CD4-positive, alpha-beta T cell treated with Interleukin-4 for 4 hours (primary cell): ENCODE measurements around the gene TMPRSS6.

ENCODE experiments used
- DNase-seq: peaks from one replicate; pipeline ENCODE4 v3.0.0-alpha.2; 2020

Gene TMPRSS6

DNA sequence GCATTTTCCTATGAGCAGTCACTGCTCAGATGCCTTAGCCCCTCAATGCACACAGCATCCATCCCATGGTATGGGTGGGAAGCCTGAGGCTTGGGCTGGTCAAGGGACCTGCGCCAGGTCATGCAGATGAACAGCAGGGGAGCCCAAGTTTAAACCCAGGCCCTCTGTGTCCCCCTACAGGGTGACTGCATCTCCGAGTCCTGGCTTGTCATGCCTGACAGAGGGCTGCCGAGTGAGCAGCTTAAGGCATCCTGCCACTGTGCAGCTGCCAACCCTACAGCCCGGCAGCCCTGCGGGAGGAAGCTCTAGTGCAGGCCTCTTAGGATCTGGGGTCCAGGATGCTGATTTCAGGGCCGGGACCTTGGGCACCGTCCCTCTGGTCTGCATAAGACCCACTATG lies 30.2 kb upstream of the TMPRSS6 start:
- no peak for DNase-seq

DNA sequence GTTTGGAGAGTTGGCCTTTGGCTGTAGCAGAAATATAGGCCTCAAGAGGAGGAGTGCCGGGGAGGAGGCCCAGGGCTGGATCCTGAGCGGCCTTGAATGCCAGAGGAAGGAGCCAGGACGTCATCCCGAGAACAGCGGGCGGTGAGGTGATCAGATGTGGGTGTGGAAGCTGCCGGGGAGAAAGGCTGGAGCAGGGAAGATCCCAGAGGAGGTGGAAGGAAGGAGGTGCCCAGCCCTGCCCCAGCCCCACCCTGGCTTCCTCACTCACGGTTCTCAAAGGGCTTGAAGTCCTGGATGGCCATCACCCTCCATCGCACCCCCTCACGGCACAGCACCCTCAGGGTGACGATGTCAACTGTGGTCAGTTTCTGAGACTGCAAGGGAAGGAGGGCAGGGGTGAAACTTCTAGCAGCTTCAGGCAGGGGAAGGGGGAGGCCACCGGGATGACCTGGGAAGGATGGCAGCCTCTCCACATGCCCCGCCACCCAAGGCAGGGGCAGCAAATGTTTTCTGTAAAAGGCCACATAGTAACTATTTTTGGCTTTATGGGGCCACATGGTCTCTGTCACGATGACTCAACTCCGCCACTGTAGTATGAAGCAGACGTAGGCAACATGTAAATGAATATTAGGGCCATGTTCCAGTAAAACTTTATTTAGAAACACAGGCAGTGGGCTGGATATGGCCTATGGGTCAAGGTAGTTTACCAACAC lies 29.5 kb upstream of the TMPRSS6 start:
- DNase-seq = no peak

DNA sequence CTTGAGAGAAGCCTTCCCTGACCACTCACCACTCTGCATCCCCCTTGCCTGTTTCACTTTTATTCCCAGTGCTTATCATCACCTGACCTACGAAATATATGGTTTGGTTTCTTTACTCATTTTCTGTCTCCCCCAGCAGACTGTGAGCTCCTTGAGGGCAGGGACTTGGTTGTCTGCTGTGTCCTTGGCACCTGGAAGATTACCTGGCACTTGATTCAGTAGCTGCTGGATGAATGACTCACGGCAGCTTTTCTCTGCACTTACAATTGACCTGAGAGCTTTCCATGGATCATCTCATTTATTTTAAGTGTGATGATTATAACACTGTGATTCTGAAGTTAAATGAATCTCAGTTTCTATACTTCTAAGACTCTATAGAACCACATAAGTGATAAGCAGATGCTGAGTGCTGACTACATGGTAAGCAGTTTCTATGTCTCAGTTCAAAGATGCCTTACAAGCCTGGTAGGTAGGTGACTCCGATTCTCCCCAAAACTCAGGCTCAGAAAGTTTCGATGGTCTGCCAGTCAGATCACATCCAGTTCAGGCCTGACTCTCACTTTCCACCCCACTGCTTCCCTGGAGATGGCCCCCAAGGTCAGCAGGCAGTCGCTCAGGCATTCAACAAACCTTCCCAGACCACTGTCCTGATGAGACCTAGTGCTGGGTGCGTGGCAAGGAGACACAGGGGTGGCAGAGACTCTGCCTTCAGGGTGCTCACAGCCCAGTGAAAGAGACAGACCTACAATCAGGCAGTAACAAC lies 28.6 kb upstream of the TMPRSS6 start:
- no peak for DNase-seq

DNA sequence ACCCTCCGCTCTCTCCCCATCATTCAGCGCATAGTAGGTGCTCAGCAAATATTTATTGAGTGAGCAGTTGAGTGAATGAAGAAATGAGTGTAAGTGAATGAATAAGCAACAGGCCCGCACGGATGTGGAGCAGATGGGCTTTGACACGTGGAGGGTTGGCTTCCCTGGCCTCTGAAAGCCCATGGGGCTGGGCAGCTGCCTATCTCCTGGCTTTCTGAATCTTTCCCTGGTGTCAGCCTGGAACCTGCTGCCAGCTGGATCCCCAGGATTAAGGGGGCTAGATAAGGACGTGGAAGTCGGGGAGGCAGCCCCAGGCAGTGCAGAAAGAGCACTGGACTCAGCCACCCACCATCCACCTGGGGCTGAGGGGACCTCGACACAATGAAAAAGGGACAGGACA lies 27.6 kb upstream of the TMPRSS6 start:
- no peak for DNase-seq

DNA sequence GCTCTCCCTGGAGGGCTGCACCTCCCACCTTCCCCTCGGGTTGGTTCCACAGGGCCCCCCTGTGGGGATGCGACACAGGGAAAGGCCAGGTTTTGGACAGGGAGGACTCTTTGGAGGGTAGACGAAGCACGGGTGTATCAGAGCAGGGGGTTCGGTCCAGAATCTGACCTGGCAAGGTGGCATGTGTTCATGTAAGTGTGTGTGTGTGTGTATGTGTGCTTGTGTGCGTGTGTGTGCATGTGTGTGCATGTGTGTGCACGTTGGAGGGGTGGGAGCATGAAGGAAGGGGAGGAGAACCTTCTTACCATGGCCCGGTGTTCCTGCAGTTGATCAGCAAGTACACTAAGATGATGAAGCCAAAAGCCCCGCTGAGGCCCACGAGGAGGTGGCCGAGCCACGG lies 25.5 kb upstream of the TMPRSS6 start:
- no peak for DNase-seq

DNA sequence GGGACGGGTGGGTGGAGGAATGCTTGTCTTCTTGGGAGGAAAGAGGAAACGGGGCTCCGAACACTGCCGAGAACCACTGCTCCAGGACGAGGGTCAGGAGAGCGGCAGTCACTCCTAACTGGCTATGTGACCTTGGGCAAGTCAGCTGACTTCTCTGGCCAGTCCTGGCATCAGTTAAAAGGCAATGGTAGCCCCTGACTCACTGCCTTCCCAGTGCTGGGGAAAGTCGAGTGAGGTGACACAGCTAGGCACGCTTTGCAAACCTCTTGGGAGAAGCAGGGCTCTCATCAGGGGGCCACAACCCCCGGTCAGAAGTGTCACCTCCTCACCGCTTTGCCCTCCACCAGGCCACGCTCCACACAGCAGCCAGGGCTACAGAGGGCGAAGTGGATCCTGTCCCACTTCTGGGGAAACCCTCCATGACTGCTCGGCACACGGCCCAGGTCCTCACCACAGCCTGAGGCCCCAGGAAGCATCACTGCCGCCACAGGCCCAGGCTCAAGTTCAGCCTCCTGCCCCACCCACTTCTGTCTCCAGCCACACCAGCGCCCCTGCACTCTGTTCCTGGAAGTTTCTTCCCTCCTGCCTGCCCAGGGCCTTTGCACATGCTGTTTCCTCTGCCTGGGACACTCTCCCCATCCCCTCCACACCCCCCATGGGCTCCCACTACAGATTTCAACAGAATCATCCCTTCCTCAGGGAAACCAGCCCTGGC lies 23.9 kb upstream of the TMPRSS6 start:
- no peak for DNase-seq

DNA sequence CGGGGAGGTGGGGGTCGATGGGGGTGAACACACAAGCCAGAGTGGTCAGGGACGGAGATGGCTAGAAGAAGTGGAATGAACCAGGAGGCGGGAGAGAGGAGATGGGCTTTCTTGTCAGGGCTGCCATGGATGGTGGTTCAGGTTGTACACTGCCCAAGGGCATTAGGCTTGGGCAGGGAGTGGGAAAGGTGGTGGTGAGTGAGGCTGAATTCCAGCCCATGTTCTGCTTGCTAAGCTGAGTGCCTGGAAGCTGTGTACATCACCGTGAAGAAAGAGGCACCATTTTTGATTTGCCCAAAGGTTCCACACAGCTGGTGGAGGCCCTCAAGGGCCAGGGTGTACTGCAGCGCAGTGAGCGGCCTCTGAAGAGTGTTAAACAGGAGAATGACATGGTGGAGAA lies 23.3 kb upstream of the TMPRSS6 start:
- DNase-seq = no peak

DNA sequence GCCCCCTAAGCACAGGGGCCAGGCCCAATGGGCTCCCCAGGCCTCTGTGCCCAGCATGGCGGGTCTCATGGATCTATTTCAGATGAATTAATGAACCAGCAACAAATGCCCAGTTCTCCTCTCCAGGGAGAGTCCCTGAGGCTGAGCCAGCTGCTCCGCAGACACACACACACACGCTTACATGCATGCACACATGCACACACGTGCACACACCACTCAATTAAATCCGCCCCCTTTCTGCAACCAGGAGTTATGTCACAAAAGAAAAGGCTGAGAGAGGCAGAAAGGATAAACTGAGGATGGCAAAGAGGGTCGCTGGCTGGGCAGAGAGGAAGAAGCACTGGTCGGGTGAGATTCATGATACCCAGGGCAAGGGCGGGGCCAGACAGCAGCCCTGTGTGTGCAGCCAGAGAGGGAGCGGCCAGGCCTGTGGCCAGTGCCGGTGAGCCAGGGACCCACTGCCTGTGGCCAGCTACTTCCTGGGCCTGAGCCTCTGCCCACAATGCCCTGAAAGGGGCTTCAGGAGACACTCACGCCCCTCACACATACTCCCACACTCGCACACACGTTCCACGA lies 20.4 kb upstream of the TMPRSS6 start:
- no peak for DNase-seq

DNA sequence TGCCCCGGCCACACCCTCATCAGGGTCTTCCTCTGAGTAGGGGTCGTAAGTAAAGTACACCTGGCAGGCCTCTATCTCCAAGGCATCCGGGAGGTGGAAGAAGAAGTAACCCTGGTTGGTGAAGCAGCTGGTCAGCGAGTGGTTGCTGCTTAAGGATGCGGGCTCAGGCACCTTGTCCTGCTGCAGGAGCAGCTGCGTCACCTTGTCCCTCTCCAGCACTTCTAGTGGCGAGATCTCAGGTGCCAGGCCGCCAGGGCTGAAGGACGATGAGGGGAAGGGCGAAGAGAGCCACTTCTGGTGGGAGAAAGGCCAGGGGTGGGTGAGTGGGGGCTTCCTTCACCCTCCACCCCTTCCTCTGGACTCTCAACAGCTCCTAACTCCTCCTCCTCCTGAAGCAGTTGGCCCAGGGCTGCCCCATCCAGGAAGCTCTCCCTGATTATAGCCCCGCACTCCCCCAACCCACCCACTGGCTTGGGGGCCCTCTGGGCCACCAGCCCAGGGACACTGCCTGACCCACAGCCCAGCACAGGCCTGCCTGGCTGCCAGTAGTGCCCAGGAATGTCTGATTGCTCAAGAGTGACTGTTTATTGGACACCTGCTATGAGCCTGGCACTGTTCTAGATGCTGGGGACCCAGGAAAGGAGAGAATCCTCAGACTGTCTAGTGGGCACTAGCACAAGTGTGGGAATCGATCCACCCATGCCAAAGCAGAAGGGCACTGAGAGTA lies 19.2 kb upstream of the TMPRSS6 start:
- DNase-seq = no peak

DNA sequence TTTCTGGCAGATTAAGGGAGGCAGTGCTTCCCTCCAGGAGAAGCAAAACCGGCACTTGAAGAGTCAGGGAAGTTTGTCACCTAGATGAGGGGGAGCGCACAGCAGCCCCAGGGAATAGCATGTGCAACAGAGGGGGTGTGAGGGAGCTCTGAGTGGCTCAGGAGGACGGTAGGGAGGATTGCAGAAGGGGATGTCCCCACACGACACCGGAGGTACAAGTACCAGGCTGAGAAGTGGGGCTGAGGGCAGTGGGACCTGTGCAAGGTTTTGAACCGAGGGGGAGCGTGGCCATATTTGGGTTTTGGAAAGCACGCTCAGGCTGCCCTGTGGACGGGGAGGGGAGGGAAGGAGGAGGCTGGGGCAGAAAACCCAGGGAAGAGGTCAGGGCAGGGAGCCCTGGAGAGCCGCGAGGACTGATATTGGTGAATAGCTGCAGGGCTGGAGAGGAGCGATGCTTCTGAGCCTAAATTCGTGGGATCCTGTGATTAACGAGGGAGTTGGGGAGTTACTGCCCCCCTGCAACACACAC lies 17.9 kb upstream of the TMPRSS6 start:
- no peak for DNase-seq

DNA sequence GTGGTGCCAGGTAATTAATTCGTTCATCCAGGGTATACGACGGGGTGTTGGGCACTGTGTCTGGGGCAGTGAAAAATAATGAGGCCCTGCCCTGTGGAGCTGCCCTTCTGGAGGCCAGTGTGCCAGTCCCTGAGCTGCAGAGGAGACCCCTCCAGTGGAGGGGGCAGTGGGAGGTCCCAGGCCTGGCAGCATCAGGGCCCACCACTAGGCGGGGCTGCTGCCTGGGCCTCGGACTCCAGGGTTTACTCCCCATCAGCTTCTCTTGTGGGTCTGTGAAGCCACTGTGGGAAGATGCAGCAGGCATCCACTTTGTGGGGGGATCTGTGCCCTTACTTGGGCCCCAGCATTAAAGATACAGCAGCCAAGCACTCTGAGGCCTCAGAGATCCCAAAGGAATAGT lies 17.4 kb upstream of the TMPRSS6 start:
- DNase-seq = no peak

DNA sequence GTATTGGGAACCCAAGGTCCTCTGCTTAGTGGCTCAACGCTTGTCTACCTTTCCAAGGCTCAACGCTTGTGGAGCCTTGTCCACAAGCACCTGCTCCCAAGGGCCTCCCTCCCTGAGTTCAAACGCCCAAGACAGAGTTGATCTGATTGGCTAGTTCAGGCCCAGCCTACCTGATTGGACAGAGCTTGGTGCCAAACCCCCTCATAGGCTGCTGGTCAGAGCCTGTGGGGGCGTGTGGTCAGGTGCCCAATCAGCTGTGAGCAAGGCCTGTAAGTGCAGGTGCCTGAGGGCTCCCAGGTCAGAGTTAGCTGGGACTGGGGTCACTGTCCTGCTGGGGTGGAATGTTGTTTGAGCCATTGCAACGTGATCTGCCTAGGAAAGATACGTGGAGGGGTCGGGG lies 16.9 kb upstream of the TMPRSS6 start:
- DNase-seq = no peak

DNA sequence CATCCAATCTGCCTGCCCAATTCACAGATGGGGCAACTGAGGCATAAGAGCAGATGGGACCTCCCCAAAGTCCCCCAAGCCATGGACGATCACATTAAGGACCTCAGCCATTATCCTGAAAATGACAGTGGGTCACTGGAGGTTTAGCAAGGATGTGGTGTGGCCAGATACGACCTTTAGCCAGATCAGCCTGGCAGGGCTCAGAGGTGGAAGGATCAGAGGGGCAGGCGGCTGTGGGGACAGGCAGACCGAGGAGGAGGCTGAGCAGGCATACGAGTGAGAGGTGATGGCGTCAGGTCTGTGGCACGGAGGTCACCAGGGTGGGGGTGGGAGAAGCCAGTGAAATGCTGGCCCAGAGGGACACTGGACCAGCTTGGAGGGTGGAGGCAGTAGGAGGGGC lies 14.1 kb upstream of the TMPRSS6 start:
- DNase-seq = no peak

DNA sequence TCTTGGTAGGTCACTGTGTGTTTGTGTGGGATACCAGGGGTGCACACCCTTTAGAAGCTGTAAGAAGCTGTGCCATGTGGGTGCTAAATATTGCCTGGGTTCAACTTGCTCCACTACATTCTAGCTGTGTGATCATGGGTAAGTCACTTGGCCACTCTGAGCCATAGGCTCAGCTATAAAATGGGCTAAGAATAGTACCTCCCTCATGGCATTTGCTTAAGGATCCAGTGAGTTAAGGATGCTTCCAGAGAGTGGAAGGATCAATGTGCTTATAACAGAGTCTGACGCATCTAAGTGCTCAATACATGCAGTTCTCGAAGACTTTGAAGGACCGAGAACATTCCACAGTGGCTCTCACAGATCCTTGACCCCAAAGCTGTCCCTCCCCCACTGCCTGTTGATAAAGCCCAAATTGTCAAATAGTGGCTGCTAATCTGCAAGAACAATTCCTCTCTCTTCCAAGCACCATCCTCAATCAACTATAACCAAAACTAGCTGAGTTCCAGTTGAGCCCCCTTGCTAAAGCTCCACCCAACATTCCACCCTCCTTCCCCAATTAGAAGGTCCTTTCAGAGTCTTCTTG lies 13.2 kb upstream of the TMPRSS6 start:
- no peak for DNase-seq

DNA sequence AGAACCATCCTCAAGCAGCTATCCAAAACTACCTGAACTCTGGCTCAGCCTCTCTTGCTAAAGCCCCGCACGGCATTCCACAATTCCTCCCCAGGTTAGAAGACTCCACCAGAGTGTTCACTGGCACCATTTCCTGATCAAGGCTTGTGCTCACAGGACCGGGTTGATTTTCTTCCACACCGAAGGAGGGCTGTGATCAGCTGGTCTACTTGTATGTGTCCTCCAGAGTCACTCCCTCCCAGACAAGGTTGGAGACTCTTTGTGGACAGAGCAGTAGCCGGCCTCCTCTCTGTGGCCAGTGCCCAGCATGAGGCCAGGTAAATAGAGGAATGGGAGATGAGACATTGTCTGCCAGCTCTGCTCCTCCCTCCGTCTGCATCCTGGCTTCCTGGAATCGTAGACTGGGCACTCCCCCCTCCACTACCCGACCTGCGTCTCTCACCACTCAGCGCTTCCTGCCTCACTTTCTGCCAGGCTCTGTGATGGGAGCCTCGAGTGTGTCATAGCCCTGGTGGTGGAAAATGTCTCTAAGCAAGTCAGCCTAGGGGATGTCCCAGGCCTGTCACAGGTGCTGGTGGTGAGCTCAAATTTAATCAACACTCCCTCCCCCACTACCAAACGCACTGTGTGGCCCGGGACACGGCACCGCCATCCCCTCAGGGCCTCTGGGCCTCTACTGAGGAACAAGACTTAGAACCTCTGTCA lies 12.5 kb upstream of the TMPRSS6 start:
- peak; percentile 98 for DNase-seq

DNA sequence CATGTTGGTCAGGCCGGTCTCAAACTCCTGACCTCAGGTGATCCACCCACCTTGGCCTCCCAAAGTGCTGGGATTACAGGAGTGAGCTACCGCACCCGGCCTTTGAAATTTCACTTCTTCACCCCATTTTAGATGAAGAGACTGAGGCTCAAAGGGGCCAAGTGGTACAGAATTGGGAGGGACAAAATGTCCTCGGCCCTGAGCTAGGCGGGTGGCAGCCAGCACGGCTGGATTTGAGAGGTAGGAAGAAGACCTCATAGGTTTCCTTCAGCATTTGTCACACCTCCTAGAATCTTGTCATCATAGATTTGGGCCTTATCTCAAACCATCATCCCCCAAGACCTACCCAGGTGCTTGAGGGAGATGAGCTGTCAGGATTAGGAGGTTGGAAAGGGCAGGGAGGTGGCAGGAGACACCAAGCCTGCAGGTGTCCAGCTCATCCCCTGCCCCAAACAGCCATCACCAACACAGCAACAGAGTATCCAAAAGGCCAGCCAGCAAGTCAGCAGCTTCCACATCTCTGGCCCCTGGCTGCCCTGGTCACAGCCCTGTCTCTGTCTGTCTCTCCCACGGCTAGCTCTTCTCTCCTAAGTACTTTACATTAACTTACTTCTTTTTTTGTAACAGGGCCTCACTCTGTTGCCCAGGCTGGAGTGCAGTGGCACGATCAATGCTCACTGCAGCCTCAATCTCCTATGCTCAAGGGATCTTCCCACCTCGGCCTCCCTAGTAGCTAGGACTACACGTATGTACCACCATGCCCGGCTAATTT lies 11.2 kb upstream of the TMPRSS6 start:
- DNase-seq = no peak

DNA sequence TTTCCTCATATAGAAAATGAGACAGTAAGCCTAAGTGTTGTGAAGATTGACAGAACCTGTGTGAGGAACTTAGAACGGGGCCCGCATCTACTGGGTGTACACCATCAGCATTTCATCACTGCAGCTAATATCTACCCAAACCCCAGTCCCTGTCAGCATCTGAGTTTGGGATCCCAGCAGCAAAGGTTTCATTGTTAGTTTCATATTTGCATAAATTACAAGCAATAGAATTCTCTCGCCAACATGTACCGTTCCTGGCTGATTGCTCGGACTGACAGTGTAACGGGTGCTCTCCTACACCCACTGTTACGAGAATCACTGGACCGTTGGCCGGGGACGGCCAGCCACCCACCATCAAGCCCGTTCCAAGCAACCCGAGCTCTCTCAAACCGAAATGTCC lies 10.4 kb upstream of the TMPRSS6 start:
- DNase-seq = no peak

DNA sequence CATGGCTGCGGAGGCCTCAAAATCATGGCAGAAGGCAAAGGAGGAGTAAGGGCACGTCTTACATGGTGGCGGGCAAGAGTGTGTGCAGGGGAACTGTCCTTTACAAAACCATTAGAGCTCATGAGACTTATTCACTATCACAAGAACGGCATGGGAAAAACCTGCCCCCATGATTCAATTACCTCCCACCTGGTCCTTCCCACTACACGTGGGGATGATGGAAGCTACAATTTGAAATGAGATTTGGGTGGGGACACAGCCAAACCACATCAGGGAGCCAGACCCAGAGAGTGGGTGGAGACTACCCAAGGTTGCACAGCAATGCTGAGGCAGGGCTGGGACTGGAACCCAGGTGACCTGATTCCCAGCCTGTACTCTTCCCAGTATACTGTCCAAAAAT lies 8.6 kb upstream of the TMPRSS6 start:
- DNase-seq = no peak

DNA sequence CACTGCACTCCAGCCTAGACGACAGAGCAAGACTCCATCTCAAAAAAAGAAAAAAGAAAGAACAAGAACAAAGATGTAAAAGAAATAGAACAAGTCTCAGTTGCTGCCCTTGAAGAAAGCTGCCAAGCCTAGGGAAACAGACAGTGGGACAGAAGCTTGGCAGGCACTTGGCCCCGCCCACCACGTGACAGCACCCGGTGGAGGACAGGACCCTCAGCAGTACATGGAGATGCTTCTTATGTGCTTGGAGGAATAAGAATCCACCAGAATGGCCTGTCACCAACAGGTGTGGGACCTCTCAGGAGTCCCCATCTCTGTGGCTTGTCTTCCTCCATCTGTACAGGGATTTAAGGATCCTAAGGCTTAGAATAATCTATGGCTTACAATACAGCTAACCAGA lies 7.6 kb upstream of the TMPRSS6 start:
- DNase-seq = no peak

DNA sequence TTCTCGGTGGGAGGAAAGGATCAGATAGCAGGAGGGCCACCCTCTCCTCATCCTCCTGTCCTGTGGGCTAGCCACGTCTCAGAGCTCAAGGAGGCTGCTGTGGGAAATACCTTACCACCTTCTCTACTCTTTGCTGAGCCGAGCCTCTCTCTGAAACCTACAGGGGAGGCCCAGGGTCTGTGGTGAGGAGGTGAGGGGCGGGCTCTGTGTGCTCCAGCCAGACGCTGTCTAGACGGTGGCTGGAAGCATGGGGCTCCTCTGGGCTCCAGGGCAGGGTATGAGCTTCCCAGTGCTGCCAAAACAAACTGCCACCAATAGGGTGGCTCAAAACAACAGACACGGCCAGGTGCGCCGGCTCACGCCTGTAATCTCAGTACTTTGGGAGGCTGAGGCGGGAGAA lies 5.5 kb upstream of the TMPRSS6 start:
- no peak for DNase-seq

DNA sequence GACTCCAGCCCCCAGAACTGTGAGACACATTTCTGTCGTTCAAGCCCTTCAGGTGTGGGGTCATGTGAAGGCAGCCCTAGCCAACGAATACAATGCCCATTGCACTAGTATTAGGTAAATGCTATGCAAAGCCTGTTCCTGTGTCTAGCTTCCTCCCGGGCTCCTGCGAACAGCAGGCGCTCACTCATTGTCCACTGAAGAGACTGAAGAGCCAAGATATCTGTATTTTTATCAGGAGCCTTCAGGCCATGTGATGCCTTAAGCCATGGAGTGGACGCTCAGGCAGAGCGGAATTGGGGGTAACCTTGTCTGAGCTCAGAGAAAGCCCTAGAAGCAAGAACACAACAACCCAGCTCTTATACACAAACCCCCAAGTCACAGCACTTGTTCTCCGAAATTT lies 4.2 kb upstream of the TMPRSS6 start:
- no peak for DNase-seq
